ENCODE data around the gene DACH1. TPM values are rescaled to one million over a fixed set of nuclear protein-coding genes. Genes with fewer than 3 reads are reported as not detected.

DACH1 gene
- total and polyA plus RNA-seq, 2 donors (not counting 3 experiments of a cell fraction or from before 2014, with no cell fraction given), result 8.6 to 28.3 TPM

- H3K27ac ChIP-seq (ENCODE audit: insufficient read depth, low read depth, low read length), result no peak overlapping the region
- H3K9me3 ChIP-seq (replicated peaks; ENCODE audit: control insufficient read depth, insufficient read depth, low read length), result no peaks in the 10 kb centered on the region
- no peaks in the 10 kb centered on the region for H3K79me2 ChIP-seq (ENCODE audit: control insufficient read depth, insufficient read depth, low read length)
- H3K4me3 ChIP-seq (replicated peaks in 1 of 3; ENCODE audit: insufficient read depth in 1 of 3, low read depth in 1 of 3, low read length in 3 of 3), result no peak overlapping the region
- H3K36me3 ChIP-seq (ENCODE audit: control insufficient read depth in 2 of 2, extremely low read depth in 1 of 2, insufficient read depth in 2 of 2, low read length in 2 of 2), result no peaks in the 10 kb centered on the region
- no TSS peak for BruUV-seq (replicated peaks)
- no peak for DNase-seq (ENCODE audit: low read depth, low spot score)
- no peak overlapping the region for H2AFZ ChIP-seq (ENCODE audit: low read depth, low read length)
- H3K4me1 ChIP-seq (ENCODE audit: control insufficient read depth, extremely low read depth, insufficient read depth, low read length), result no peaks in the 10 kb centered on the region
- no peak overlapping the region for H3K9ac ChIP-seq (replicated peaks; ENCODE audit: extremely low read depth, insufficient read depth, low read length)
- intact Hi-C loops (cut with micrococcal nuclease), result no loop called here
- no peaks in the 10 kb centered on the region for H3K9me1 ChIP-seq (replicated peaks; ENCODE audit: control insufficient read depth, extremely low read depth, insufficient read depth, low read length)
- H3K27me3 ChIP-seq (ENCODE audit: control insufficient read depth in 2 of 2, insufficient read depth in 2 of 2, low read length in 2 of 2), result no peaks in the 10 kb centered on the region
- H4K20me1 ChIP-seq (replicated peaks; ENCODE audit: control insufficient read depth, extremely low read depth, insufficient read depth, low read length), result no peaks in the 10 kb centered on the region
- ChIA-PET CTCF (no interaction called here), POLR2A (no interaction called here)
- no peak for FAIRE-seq
- H3K4me2 ChIP-seq (ENCODE audit: insufficient read depth, low read length), result no peak overlapping the region
- no peak for TF ChIP-seq JUN (IDR thresholded peaks at IDR 0.05; ENCODE audit: borderline replicate concordance, insufficient read depth, insufficient read length, low read depth)
- TF ChIP-seq FOS (IDR thresholded peaks at IDR 0.05; ENCODE audit: borderline replicate concordance, insufficient read depth, low read length), result no peak
- no peak for TF ChIP-seq POLR2AphosphoS5 (IDR thresholded peaks at IDR 0.05; ENCODE audit: insufficient read depth, low read depth, low read length)
- no peak for TF ChIP-seq CTCF (IDR thresholded peaks at IDR 0.05; ENCODE audit: extremely low read depth in 1 of 2, insufficient read depth in 1 of 2, low read depth in 1 of 2, low read length in 2 of 2)
- no peak for TF ChIP-seq GATA2 (IDR thresholded peaks at IDR 0.05; ENCODE audit: insufficient read depth, insufficient read length, low read depth, low read length)
- no peak for TF ChIP-seq POLR2A (IDR thresholded peaks at IDR 0.05; ENCODE audit: low read depth, low read length)
- TF ChIP-seq MYC (IDR thresholded peaks at IDR 0.05; ENCODE audit: low read depth, low read length), result no peak
- TF ChIP-seq EZH2 (IDR thresholded peaks at IDR 0.05; ENCODE audit: borderline replicate concordance, low read depth, low read length, severe bottlenecking), result no peak
- TF ChIP-seq, protein P1, sequence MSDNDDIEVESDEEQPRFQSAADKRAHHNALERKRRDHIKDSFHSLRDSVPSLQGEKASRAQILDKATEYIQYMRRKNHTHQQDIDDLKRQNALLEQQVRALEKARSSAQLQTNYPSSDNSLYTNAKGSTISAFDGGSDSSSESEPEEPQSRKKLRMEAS (IDR thresholded peaks at IDR 0.05; ENCODE audit: insufficient read depth, insufficient read length), result no peak
- dilution Hi-C loops (cut with MboI; ENCODE audit: extremely low pct_ligation_motif_present, low sequenced_read_pairs), result no loop called here
These were observed 36.7 kb downstream of the DACH1 start for GRCh38 chr13:71830323-71830722.

Measured in endothelial cell of umbilical vein (primary cell).